Amniotic epithelial cell (primary cell): ENCODE results near the gene TLL2.

Source experiments
- DNase-seq: peaks from one replicate; pipeline ENCODE4 v3.0.0-alpha.2; 2010; ENCODE audit warnings: low read depth

The TLL2 gene

DNA sequence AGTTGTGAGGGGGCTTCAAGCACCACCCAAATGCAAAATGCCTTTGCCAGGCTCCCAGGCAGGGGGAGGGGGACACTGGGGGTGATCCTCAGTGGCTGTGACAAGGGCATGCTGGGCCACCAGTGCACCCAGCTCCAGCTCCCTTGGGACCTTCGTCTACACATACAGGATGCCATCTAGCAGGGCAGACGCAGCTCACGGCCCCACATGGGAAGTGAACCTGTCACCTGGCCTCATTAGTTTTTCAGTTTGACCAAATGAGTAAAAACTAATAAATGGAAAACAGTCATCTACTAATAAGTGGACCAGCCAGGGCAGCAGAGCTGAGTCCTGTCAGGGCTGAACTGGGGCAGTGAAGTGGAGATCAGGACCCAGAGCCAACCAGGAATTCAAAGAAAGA is 50.2 kb downstream of the TLL2 start:
- DNase-seq: no peak

DNA sequence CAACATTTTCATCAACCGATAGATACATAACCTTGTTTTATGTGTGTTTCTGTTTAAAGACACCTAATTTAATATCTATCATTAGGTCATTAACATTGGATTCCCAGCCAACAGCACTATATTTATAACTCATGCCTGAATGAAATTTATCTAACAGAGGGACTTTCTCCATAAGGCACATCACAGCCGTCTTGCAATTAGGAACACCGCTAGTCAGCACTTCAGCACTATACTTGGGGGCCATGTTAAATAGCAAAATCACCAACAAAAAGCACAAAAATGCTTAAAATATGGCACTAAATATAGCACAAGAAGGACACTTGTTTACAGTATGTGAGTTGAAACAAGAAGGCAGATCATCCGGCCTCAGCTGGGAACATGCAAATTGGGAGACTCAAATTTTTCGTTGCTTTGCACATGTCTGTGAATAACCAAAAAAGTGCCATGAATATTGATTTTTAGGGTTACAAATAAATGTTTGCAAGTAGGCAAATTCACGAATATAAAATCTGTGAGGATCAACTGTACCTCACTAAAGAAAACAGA is 51.0 kb downstream of the TLL2 start:
- no peak for DNase-seq

DNA sequence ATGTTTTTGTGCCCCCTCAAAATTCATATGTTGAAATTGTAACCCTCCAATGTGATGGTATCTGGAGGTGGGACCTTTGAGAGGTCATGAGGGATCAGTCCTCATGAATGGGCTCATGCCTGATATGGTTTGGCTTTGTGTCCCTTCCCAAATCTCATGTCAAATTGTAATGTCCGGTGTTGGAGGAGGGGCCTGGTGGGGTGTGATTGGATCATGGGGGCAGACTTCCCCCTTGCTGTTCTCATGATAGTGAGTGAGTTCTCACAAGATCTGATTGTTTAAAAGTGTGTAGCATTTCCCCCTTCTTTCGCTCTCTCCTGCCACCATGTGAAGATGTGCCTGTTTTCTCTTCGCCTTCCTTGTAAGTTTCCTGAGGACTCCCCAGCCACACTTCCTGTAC is 53.4 kb downstream of the TLL2 start:
- DNase-seq: no peak

DNA sequence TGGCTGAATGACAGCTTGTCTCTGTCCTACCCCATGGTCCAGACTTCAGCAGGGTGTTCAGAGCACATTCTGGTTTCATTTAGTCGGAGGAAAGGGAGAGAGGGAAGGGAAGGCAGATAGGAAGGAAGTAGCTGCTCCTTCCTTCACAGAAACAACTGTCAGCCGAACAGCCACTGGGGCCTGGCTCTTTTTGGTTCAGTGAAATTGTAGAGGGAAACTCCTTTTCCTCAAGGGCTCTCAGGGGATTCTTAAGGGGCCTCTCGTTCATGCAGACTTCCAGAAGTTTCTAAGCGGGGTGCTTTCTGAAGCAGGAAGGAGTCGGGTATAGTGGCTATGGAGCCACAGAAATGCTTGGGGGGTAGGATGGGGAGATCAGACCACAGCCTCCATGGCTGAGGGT is 56.4 kb downstream of the TLL2 start:
- DNase-seq: no peak

DNA sequence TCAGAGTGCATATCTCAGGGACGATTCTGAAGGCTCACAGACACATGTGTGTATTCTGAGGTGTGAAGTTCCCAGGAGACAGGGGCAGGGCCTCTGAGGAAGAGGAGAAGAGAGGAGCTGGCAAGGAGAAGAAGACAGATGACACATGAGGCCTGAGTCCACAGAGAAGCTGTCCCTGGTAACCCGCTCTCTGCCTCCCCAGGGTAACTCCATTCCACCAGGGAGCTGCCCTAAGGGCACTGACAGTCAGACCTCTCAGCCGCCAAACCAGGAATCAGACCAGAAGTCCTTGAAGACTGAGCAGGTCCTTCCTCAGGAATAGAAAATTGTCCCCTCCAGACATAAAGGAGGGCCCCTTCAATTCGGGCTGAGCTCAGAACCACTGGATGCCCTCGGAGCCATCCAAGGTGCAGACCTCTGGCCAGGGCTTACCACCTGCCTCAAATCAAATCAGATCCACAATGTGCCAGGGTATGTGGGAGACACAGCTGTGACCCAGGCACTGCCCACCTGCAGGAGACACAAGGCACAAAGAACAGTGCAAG is 57.4 kb downstream of the TLL2 start:
- no peak for DNase-seq

GRCh38 chr10:96453856-96454583 is 59.7 kb downstream of the TLL2 start:
- DNase-seq: no peak

DNA sequence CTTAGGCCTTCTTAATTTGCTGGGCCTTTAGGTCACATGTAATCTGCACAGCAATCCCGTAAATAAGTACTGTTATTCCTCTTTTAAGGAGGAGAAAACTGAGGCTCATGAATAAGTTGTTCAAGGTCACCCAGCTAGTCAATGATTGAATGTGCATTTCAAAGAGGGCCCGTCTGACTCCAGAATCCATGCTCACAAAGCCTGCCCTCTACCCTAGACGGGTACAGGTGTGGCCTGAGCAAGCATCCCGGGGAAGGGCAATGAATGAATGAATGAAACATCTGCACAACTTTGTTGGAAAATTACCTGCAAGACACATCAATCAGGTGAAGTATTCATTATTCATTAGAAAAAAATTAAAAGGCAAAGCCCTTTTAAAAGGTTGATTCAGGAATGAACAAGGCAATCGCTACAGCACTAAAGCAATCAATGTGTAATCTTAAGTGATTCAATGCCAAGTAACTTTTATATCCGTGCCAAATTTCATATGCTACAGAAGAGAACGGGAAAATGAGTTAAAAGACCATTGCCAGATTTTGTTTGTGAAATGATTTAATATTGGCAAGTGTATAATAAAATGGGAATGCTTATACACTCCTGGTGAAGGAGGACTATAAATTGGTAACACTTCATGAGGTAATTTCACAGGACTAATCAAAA is 61.1 kb downstream of the TLL2 start:
- no peak for DNase-seq

GRCh38 chr10:96450529-96451207 is 63.1 kb downstream of the TLL2 start:
- DNase-seq: no peak

GRCh38 chr10:96448558-96448957 is 65.2 kb downstream of the TLL2 start:
- DNase-seq: no peak

GRCh38 chr10:96448021-96448457 is 65.7 kb downstream of the TLL2 start:
- DNase-seq: no peak

DNA sequence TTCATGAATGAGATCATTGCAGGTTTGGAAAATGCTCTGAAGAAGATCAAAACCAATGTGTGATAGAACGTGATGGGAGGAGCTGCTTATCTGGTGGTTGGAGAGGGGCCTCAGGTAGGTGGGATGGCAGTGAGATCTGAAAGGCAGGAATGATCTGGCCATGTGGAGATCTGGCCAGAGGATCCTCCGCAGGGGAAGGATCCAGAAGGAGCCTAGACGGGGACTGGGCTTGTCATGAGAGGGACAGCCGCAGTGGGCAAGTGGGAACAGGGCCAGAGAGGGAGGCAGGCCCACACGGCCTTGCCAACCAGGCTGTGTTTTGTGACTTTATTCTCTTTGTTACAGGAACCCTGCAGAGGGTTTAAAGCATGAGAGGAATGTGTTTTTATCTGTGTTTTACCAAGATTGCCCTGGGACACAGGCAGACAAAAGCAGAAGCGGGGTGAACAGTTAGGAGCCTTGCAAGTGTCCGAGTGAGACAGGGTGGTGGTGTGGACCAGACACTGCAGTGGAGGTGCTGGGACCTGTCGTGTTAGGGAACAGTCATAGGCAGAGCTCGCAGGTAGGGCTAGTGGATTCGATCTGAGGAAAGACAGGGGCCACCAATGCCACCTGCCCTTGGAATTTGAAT is 66.6 kb downstream of the TLL2 start:
- no peak for DNase-seq

DNA sequence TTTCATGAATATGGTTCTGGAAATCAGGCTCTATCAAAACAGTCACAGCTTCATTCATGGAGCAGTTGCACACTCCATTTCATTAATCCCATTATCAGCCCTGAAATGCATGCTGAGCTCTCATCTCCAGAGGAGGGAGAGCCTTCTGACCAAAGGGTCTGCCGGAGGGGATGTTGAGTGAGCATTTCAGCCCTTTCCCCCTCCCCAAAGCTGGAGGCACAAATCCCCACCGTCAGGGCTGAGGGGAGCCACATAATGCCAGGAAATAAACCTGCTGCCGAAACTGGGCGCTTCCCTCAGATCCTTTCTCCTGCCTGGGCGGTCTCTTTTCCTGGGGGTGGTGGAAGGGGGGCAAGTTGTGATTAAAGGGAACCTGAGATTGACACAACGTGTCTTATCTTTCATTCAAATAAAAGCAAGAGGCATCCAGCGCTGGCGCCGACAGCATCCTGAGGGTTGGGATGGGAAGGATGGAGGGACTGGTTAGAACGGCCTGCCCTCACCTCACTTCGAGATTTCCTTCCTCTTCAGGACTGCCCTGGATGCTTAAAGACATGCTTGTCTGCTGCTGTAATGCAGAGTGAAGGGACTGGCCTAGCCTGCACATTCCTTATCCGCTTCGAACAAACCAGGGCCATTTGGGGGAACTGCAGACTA is 71.6 kb downstream of the TLL2 start:
- no peak for DNase-seq

DNA sequence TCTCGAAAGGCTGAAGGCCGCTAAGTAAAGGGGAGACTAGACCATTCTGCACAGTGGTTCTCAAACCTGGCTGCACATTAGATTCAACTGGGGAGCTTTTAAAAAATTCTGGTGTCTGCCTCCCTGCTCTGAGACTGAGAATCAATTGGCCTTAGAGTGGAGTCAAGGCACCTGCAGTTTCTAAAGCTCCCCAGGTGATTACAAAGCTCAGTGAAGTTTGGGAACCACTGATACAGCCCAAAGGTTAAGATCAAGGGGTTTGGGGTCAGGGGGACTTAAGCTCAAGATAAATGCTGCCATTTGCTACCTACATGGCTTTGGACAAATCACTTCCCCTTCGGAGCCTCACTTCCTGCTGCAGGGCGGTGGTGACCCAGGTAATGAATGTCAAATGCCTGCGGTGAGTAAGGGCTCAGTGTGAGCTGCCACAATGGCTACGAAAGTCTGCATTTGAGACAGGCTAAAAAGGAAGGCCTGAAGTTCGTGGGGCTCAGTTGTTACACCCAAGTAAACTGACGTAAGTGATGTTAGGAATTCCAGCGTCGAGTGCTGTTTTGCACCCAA is 72.3 kb downstream of the TLL2 start:
- no peak for DNase-seq

DNA sequence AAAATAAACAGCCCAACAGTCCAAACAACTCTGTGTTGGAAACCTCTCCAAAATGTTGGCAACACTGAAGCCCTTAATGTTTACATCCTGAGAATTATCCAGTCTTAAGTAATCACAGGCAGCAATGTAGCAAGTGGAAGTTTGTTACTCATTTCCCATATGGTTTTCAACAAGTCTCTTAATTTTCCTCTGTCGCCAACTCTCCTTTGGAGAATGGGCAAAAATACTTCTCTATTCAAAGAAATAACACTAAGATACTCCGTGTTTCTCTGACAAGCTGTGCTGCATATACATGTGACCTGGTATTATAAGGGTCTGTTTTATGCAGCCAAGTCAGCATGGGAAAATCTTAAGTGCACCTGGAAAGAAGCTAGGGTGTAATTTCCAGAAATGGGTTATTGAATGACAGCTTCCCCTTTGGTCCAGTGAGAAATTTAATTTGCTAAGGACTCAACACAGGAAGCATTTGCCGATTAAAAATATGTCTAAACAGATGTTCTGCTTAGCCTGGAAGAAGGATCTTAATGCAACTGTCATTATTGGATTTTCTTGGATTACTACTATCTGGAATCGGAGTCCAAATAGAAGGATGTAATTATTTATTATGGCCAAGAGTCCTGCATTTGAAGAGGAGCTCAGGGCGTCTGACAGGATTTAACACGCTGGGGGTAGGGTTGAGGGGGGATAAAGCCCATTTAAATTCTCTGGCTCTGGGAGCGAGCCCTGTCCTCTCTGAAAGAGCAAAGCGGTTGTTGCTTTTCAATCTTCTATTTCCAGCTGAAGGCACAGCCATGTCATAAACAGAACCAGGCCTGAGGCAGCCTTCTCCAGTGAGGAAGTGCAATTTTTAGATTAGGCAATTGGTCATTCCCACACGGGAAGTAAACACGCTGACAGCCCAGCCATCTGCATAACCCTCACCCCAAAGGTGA is 73.1 kb downstream of the TLL2 start:
- DNase-seq: no peak

- DNase-seq: no peak
Measured at GRCh38 chr10:96439725-96440124, 74.0 kb downstream of the TLL2 start.

DNA sequence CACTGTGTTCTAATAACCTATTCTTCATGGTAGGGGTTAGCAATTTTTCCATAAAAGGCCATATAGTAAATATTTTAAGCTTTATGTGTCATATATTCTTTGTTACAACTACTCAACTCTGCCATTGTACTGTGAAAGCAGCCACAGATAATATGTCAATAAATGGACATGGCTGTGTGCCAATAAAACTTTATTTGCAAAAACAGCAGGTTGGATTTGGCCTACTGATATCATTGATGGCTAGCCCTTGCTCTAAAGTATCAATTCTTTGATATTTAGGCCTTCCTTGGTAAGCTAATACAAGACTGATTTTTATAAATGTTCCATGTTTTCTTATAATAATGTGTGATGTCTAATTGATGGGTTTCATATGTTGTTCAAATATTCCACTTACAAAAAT is 77.7 kb downstream of the TLL2 start:
- no peak for DNase-seq

- DNase-seq: no peak
Measured at GRCh38 chr10:96431211-96431970, 82.3 kb downstream of the TLL2 start.

GRCh38 chr10:96427291-96427690 is 86.4 kb downstream of the TLL2 start:
- no peak for DNase-seq

- no peak for DNase-seq
Measured at GRCh38 chr10:96422525-96422924, 91.2 kb downstream of the TLL2 start.
